HUES64 (cell line): Measurements from ENCODE around the gene NOG. TPM values are rescaled to one million over a fixed set of nuclear protein-coding genes. Genes with fewer than 3 reads are reported as not detected.

Experiments
- H3K27ac ChIP-seq: 2 replicates; pipeline ENCODE4 v1.7.0; 2013; ENCODE audit warnings: low read depth, low read length, inconsistent platforms
- H3K27me3 ChIP-seq: 2 replicates; pipeline ENCODE4 v1.6.1; 2013; ENCODE audit warnings: mild to moderate bottlenecking, low read length; ENCODE audit not compliant: insufficient read depth
- H3K36me3 ChIP-seq: 2 replicates; pipeline ENCODE4 v1.6.1; 2013; ENCODE audit warnings: mild to moderate bottlenecking, low read length; ENCODE audit not compliant: insufficient read depth
- H3K4me1 ChIP-seq: 2 replicates; pipeline ENCODE4 v1.6.1; 2013; ENCODE audit warnings: mild to moderate bottlenecking, low read length, moderate library complexity; ENCODE audit not compliant: insufficient read depth
- H3K4me3 ChIP-seq: 2 replicates; pipeline ENCODE4 v1.5.1; 2013; ENCODE audit warnings: mild to moderate bottlenecking, low read length, moderate library complexity
- H3K9ac ChIP-seq: 2 replicates; pipeline ENCODE4 v1.6.1; 2013; ENCODE audit warnings: mild to moderate bottlenecking, low read depth, low read length
- H3K9me3 ChIP-seq: 2 replicates; pipeline ENCODE4 v1.6.1; 2013; ENCODE audit warnings: low read depth, low read length; ENCODE audit not compliant: insufficient read depth
- WGBS: fragments of 150-250, 120-280 bp; methylation state at CpG from one replicate; pipeline ENCODE4 v1.1.7; 2013; ENCODE audit warnings: missing lambda C conversion rate; 5-methylcytosine and 5-hydroxymethylcytosine counted together
- polyA plus RNA-seq, 2 experiments: library from polyadenylated mRNA; stranded (reverse); fragments of 50-300 nt; gene quantifications; one replicate each; pipeline ENCODE4 v1.2.3, GENCODE V29; 2013

Gene NOG
- 3.3 TPM for polyA plus RNA-seq (2013, experiment 1 of 2)
- polyA plus RNA-seq (2013, experiment 2 of 2): 4.2 TPM

DNA sequence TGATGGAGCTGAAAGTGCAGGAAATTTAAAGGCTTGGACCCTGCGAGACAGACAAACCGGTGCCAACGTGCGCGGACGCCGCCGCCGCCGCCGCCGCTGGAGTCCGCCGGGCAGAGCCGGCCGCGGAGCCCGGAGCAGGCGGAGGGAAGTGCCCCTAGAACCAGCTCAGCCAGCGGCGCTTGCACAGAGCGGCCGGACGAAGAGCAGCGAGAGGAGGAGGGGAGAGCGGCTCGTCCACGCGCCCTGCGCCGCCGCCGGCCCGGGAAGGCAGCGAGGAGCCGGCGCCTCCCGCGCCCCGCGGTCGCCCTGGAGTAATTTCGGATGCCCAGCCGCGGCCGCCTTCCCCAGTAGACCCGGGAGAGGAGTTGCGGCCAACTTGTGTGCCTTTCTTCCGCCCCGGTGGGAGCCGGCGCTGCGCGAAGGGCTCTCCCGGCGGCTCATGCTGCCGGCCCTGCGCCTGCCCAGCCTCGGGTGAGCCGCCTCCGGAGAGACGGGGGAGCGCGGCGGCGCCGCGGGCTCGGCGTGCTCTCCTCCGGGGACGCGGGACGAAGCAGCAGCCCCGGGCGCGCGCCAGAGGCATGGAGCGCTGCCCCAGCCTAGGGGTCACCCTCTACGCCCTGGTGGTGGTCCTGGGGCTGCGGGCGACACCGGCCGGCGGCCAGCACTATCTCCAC is at the start of gene NOG:
Gene NOG (plus strand): TSS at position 54 of the 674 bp plus-strand sequence. CDS start 525 bp downstream, at position 579.
- Histone ChIP-seq H3K4me3 (peak within 1 kb of the TSS; percentile 72), H3K27ac (no peak within 1 kb of the TSS), H3K27me3 (peaks cover 74% of the 10 kb centered on the region), H3K4me1 (peaks cover 29% of the 10 kb centered on the region), H3K36me3 (no peaks in the 10 kb centered on the region), H3K9ac (peak within 1 kb of the TSS; percentile 66), H3K9me3 (no peaks in the 10 kb centered on the region)
- WGBS: under 1% methylated on average over 85 of the region's 85 CpGs

GRCh38 chr17:56545106-56545505 is 48.4 kb upstream of the NOG start:
- H3K27ac ChIP-seq: no peak overlapping the region
- no peak overlapping the region for H3K9ac ChIP-seq
- 88% methylated on average over 1 of the region's 2 CpGs for WGBS
- no peaks in the 10 kb centered on the region for H3K27me3 ChIP-seq
- no peak overlapping the region for H3K4me3 ChIP-seq
- 0 out of 2 replicates have a peak, but pooled peaks cover 4% of the 10 kb centered on the region for H3K9me3 ChIP-seq
- no peaks in the 10 kb centered on the region for H3K36me3 ChIP-seq
- peaks cover 4% of the 10 kb centered on the region for H3K4me1 ChIP-seq

DNA sequence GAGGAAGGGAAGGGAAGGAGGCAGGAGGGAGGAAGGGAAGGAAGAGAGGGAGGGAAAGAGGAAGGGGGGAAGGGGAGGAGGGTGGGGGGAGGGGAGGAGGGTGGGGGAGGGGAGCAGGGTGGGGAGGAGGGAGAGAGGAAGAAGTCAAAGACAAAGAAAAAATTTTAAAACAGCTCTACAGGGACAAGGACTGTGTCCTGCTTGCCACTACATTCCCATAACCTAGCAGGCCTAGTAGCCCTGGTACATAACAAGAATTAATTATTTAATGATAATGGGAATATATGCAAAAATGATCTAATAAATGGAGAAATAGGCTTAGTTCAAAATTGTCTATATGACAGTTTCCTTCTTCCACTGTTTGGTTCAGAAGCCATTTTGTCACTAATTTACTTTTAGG is 47.6 kb upstream of the NOG start:
- Histone ChIP-seq H3K9ac (no peak overlapping the region), H3K36me3 (no peaks in the 10 kb centered on the region), H3K4me3 (no peak overlapping the region), H3K27ac (no peak overlapping the region), H3K27me3 (no peaks in the 10 kb centered on the region), H3K9me3 (0 out of 2 replicates have a peak, but pooled peaks cover 4% of the 10 kb centered on the region), H3K4me1 (peaks cover 4% of the 10 kb centered on the region)

DNA sequence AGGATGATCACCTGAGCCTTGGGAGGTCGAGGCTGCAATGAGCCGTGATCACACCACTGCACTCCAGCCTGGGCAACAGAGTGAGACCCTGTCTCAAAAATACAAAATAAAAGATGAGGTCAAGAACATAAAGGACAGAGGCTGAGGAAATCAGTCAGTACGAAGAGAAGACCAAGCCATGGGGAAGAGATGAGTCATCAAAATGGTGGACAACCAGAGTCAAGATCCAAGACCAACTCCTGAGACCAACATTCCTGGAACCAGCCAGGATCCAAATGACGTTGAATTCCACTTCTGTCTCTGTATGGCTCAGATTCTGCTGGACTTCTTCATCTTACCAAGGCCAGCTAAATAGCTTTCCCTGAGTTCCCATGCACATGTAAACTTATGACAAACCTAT is 44.8 kb upstream of the NOG start:
- H3K27me3 ChIP-seq: no peaks in the 10 kb centered on the region
- H3K9ac ChIP-seq: no peak overlapping the region
- no peaks in the 10 kb centered on the region for H3K36me3 ChIP-seq
- no peak overlapping the region for H3K4me3 ChIP-seq
- 0 out of 2 replicates have a peak, but pooled peaks cover 4% of the 10 kb centered on the region for H3K9me3 ChIP-seq
- H3K4me1 ChIP-seq: peaks cover 4% of the 10 kb centered on the region
- no peak overlapping the region for H3K27ac ChIP-seq
- WGBS: 87% methylated on average over 4 of the region's 4 CpGs

- 84% methylated on average over 1 of the region's 1 CpG for WGBS
- no peaks in the 10 kb centered on the region for H3K27me3 ChIP-seq
- peaks cover 4% of the 10 kb centered on the region for H3K4me1 ChIP-seq
- H3K4me3 ChIP-seq: no peak overlapping the region
- no peak overlapping the region for H3K27ac ChIP-seq
- 0 out of 2 replicates have a peak, but pooled peaks cover 4% of the 10 kb centered on the region for H3K9me3 ChIP-seq
- no peak overlapping the region for H3K9ac ChIP-seq
- no peaks in the 10 kb centered on the region for H3K36me3 ChIP-seq
These were observed 44.0 kb upstream of the NOG start for GRCh38 chr17:56549501-56549900.

GRCh38 chr17:56557682-56558081 is 35.8 kb upstream of the NOG start:
- WGBS: 89% methylated on average over 8 of the region's 8 CpGs
- Histone ChIP-seq H3K36me3 (no peaks in the 10 kb centered on the region), H3K27ac (no peak overlapping the region), H3K9ac (no peak overlapping the region), H3K9me3 (no peaks in the 10 kb centered on the region), H3K4me1 (no peaks in the 10 kb centered on the region; the same call in 1 of the 2 replicates), H3K27me3 (no peaks in the 10 kb centered on the region), H3K4me3 (no peak overlapping the region)

DNA sequence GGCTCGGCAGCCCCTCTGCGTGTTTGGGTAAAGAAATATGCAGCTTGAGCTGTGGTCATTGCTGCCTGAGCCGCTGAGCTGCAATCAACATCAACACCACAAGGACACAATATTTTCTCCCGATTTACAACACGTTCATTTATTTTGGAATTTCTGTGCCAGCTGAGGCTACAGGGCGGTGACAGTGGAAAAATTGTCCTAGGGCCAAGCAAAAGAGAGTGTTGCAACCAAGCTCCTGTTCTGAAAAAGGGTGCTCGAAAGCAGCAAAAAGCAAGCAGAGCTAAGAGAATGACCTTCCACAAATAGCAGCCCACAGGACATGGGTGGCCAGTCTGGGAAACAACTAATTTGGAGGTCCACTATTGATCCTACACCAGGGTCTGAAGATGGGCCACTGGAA is 35.4 kb upstream of the NOG start:
- Histone ChIP-seq H3K4me3 (no peak overlapping the region), H3K9ac (no peak overlapping the region), H3K27me3 (no peaks in the 10 kb centered on the region), H3K4me1 (no peaks in the 10 kb centered on the region; the same call in 1 of the 2 replicates), H3K9me3 (no peaks in the 10 kb centered on the region), H3K27ac (no peak overlapping the region), H3K36me3 (no peaks in the 10 kb centered on the region)
- 88% methylated on average over 7 of the region's 7 CpGs for WGBS

- H3K4me3 ChIP-seq: no peak overlapping the region
These were observed 23.3 kb upstream of the NOG start for GRCh38 chr17:56570199-56570598.

GRCh38 chr17:56571456-56571855 is 22.0 kb upstream of the NOG start:
- Histone ChIP-seq H3K27ac (no peak overlapping the region), H3K9ac (no peak overlapping the region), H3K9me3 (no peaks in the 10 kb centered on the region), H3K4me3 (no peak overlapping the region), H3K4me1 (no peaks in the 10 kb centered on the region), H3K27me3 (no peaks in the 10 kb centered on the region), H3K36me3 (no peaks in the 10 kb centered on the region)
- WGBS: 93% methylated on average over 1 of the region's 1 CpG

More at GRCh38 chr17:56570199-56570598, 23.3 kb upstream of the NOG start:
- H3K9ac ChIP-seq: no peak overlapping the region
- H3K27ac ChIP-seq: no peak overlapping the region
- no peaks in the 10 kb centered on the region for H3K9me3 ChIP-seq
- H3K4me1 ChIP-seq: no peaks in the 10 kb centered on the region
- no peaks in the 10 kb centered on the region for H3K27me3 ChIP-seq
- H3K36me3 ChIP-seq: no peaks in the 10 kb centered on the region
- 90% methylated on average over 3 of the region's 3 CpGs for WGBS

GRCh38 chr17:56577190-56577842 is 16.2 kb upstream of the NOG start:
- Histone ChIP-seq H3K36me3 (no peaks in the 10 kb centered on the region), H3K9ac (no peak overlapping the region), H3K4me3 (no peak overlapping the region), H3K4me1 (peaks cover 20% of the 10 kb centered on the region), H3K9me3 (no peaks in the 10 kb centered on the region), H3K27me3 (no peaks in the 10 kb centered on the region), H3K27ac (no peak overlapping the region)
- WGBS: 71% methylated on average over 5 of the region's 5 CpGs

GRCh38 chr17:56577843-56578204 is 15.7 kb upstream of the NOG start:
- H3K27ac ChIP-seq: no peak overlapping the region
- no peaks in the 10 kb centered on the region for H3K27me3 ChIP-seq
- H3K4me3 ChIP-seq: no peak overlapping the region
- no peak overlapping the region for H3K9ac ChIP-seq
- WGBS: 42% methylated on average over 13 of the region's 15 CpGs
- H3K4me1 ChIP-seq: peaks cover 20% of the 10 kb centered on the region
- no peaks in the 10 kb centered on the region for H3K36me3 ChIP-seq
- H3K9me3 ChIP-seq: no peaks in the 10 kb centered on the region
